HepG2 (cell line): Measurements from ENCODE around the gene ATRX. TPM values are rescaled to one million over a fixed set of nuclear protein-coding genes. Genes with fewer than 3 reads are reported as not detected.

Experiments used
- ATAC-seq: fragments of 200-7000 bp; cut with Tn5 transposase; 3 replicates; pipeline ENCODE4 v1.9.1; 2020; ENCODE audit warnings: mild to moderate bottlenecking, moderate library complexity
- BruUV-seq: library from RNA; stranded (reverse); fragments of 400-500 nt; replicated peaks from 2 replicates; lab custom pipeline; 2021; lab: Mats Ljungman, UMichigan
- CTCF ChIA-PET: fragments of 300-600 bp; formaldehyde crosslinking; extraction: SDS; loops from one replicate; lab custom pipeline; 2021; ENCODE audit warnings: low total read pairs, inconsistent platforms, low intra/inter-chr PET ratio; lab: Yijun Ruan, JAX
- POLR2A ChIA-PET: fragments of 350-600 bp; sonication (Branson Sonifier 250); formaldehyde crosslinking; loops from one replicate; lab custom pipeline; 2020; ENCODE audit warnings: antibody characterized with exemption, inconsistent platforms; lab: Yijun Ruan, JAX
- DNase-seq: peaks from one replicate; pipeline ENCODE4 v3.0.0-alpha.2; 2015; ENCODE audit warnings: low spot score
- FAIRE-seq: peaks from 3 replicates; lab custom pipeline; 2011; peaks lifted over from hg19 to GRCh38; lab: Jason Lieb, UNC
- H2AFZ ChIP-seq: one replicate; pipeline ENCODE4 v1.6.1; 2011; ENCODE audit warnings: low read length, inconsistent platforms
- H3K27ac ChIP-seq: fragments of 300-600 bp; 3 replicates; pipeline ENCODE4 v1.8.0; 2011; ENCODE audit warnings: mixed run types, mild to moderate bottlenecking, mixed read lengths, low read length, inconsistent platforms; ENCODE audit not compliant: insufficient read depth; ENCODE audit errors: extremely low read length
- H3K27me3 ChIP-seq, 2 experiments: fragments of 200-600 bp in 1 of 2; 2 replicates in 1 of 2; 3 replicates in 1 of 2; pipeline versions ENCODE4 v1.6.0 to v1.8.0; 2011; ENCODE audit warnings: low read length in 2 of 2, mild to moderate bottlenecking in 2 of 2, moderate library complexity in 2 of 2, inconsistent platforms in 1 of 2; ENCODE audit not compliant: insufficient read depth in 2 of 2, control insufficient read depth in 1 of 2
- H3K36me3 ChIP-seq, 2 experiments: fragments of 200-600 bp in 1 of 2; replicated peaks in 1 of 2; 2 replicates in 1 of 2; 3 replicates in 1 of 2; pipeline versions ENCODE4 v1.5.1 to v1.8.0; 2011; ENCODE audit warnings: low read length in 2 of 2, inconsistent platforms in 1 of 2; ENCODE audit not compliant: insufficient read depth in 2 of 2, control insufficient read depth in 1 of 2
- H3K4me1 ChIP-seq: 2 replicates; pipeline ENCODE4 v1.5.1; 2012; ENCODE audit warnings: low read length, inconsistent platforms; ENCODE audit not compliant: insufficient read depth
- H3K4me2 ChIP-seq: 2 replicates; pipeline ENCODE4 v1.6.0; 2011; ENCODE audit warnings: low read depth, low read length, inconsistent platforms
- H3K4me3 ChIP-seq, 3 experiments: fragments of 200-600 bp in 1 of 3; sonication (generic), shearing (Covaris generic) in 1 of 3; replicated peaks in 1 of 3; 2 replicates each; pipeline ENCODE4 v1.5.1; 2011 to 2016; ENCODE audit warnings: low read length in 3 of 3, inconsistent platforms in 2 of 3, low read depth in 2 of 3, mild to moderate bottlenecking in 2 of 3, control low read depth in 1 of 3, mixed read lengths in 1 of 3; ENCODE audit not compliant: insufficient read depth in 1 of 3
- H3K79me2 ChIP-seq: one replicate; pipeline ENCODE4 v1.6.1; 2011; ENCODE audit warnings: low read length, inconsistent platforms; ENCODE audit not compliant: insufficient read depth
- H3K9ac ChIP-seq: 2 replicates; pipeline ENCODE4 v1.6.0; 2011; ENCODE audit warnings: mild to moderate bottlenecking, low read depth, low read length, inconsistent platforms; ENCODE audit not compliant: insufficient read depth
- H3K9me3 ChIP-seq: 2 replicates; pipeline ENCODE4 v1.5.1; 2012; ENCODE audit warnings: mild to moderate bottlenecking, low read length
- H4K20me1 ChIP-seq: 2 replicates; pipeline ENCODE4 v1.6.0; 2011; ENCODE audit warnings: inconsistent platforms, mild to moderate bottlenecking, low read length, moderate library complexity; ENCODE audit not compliant: insufficient read depth
- ASH2L ChIP-seq: fragments of 300-600, 200-600 bp; sonication (generic); IDR thresholded peaks from 2 replicates; pipeline ENCODE4 v1.7.0; 2017; ENCODE audit warnings: low read depth, mild to moderate bottlenecking, moderate library complexity, mixed read lengths, low read length; ENCODE audit not compliant: insufficient read length
- ATF4 ChIP-seq, 2 experiments: fragments of 450-650 bp in 1 of 2; sonication (generic) in 1 of 2; formaldehyde crosslinking; IDR thresholded peaks; 2 replicates each; pipeline versions ENCODE4 v1.5.0 to v1.8.0; 2020 to 2022; ENCODE audit warnings: mild to moderate bottlenecking in 1 of 2, missing genetic modification reagents in 1 of 2
- EED ChIP-seq: sonication (generic); formaldehyde crosslinking; IDR thresholded peaks from 2 replicates; pipeline ENCODE4 v1.5.0; 2020; ENCODE audit warnings: mild to moderate bottlenecking, missing genetic modification reagents
- IRX3 ChIP-seq: sonication (generic); formaldehyde crosslinking; IDR thresholded peaks from 2 replicates; pipeline ENCODE4 v1.8.1; 2023; ENCODE audit warnings: mild to moderate bottlenecking, low read depth, missing genetic modification reagents, borderline replicate concordance
- RFX1 ChIP-seq: fragments of 450-650 bp; IDR thresholded peaks from 2 replicates; pipeline ENCODE4 v1.6.1; 2017
- UBTF ChIP-seq: sonication (generic); formaldehyde crosslinking; IDR thresholded peaks from 2 replicates; pipeline ENCODE4 v1.4.0; 2020; ENCODE audit warnings: mild to moderate bottlenecking, missing genetic modification reagents
- XRCC5 ChIP-seq: fragments of 200-400 bp; formaldehyde crosslinking; optimal IDR thresholded peaks from 2 replicates; pipeline ENCODE3; 2017; ENCODE audit warnings: mild to moderate bottlenecking, low read length
- ZBTB14 ChIP-seq: sonication (generic); formaldehyde crosslinking; IDR thresholded peaks from 2 replicates; pipeline ENCODE4 v1.4.0; 2020; ENCODE audit warnings: missing genetic modification reagents
- ZNF251 ChIP-seq: sonication (generic); formaldehyde crosslinking; IDR thresholded peaks from 2 replicates; pipeline ENCODE4 v1.9.0; 2021; ENCODE audit warnings: mild to moderate bottlenecking, missing genetic modification reagents
- ZNF367 ChIP-seq: sonication (generic); formaldehyde crosslinking; IDR thresholded peaks from 2 replicates; pipeline ENCODE4 v1.4.0; 2020; ENCODE audit warnings: missing genetic modification reagents, borderline replicate concordance
- ZNF468 ChIP-seq: sonication (generic); formaldehyde crosslinking; IDR thresholded peaks from 2 replicates; pipeline ENCODE4 v1.8.0; 2022; ENCODE audit warnings: mild to moderate bottlenecking, moderate library complexity, missing genetic modification reagents
- ZNF577 ChIP-seq: sonication (generic); formaldehyde crosslinking; IDR thresholded peaks from 2 replicates; pipeline ENCODE4 v1.4.0; 2020; ENCODE audit warnings: mild to moderate bottlenecking, low read depth, missing genetic modification reagents, borderline replicate concordance
- ZZZ3 ChIP-seq: sonication (generic); formaldehyde crosslinking; IDR thresholded peaks from 2 replicates; pipeline ENCODE4 v1.4.0; 2020; ENCODE audit warnings: missing genetic modification reagents, mild to moderate bottlenecking, borderline replicate concordance
- WGBS: methylation state at CpG from one replicate; pipeline ENCODE4 v1.1.6; 2017; ENCODE audit warnings: low lambda C conversion rate; 5-methylcytosine and 5-hydroxymethylcytosine counted together
- in situ Hi-C: cut with HindIII; loops from 2 replicates; pipeline ENCODE4 v1.10.0; 2017; ENCODE audit warnings: low pct_unique_long_range_greater_than_20kb; ENCODE audit not compliant: extremely low pct_ligation_motif_present
- intact Hi-C: fragments of 100-400 bp; cut with micrococcal nuclease; formaldehyde crosslinking; loops from one replicate; pipeline ENCODE4 v1.10.0; 2022; ENCODE audit not compliant: unreplicated experiment
- polyA plus RNA-seq, 8 experiments: library from polyadenylated mRNA; depleted of rRNA in 3 of 8; stranded (reverse) in 7 of 8; unstranded in 1 of 8; fragments of >200 nt; fragmentation: Illumina TruSeq in 4 of 8; extraction: Trizol in 4 of 8; gene quantifications; 2 replicates each; pipeline versions ENCODE4 v1.2.1 to v1.2.3, GENCODE V29; 2011 to 2016; ENCODE audit warnings: low read depth in 4 of 8, missing spikeins in 1 of 8, mixed read lengths in 1 of 8; ENCODE audit not compliant: insufficient read depth in 1 of 8
- total RNA-seq, 5 experiments: library from RNA; depleted of rRNA; stranded (reverse); fragments of >200 nt; fragmentation: Illumina TruSeq; extraction: Trizol; gene quantifications; 2 replicates each; pipeline ENCODE4 v1.2.3, GENCODE V29; 2016; ENCODE audit warnings: low read depth in 1 of 5

The ATRX gene
- total and polyA plus RNA-seq, 2 of the 13 experiments (the other 11 are each of a cell fraction or from before 2014, with no cell fraction given), result 26.1 to 44.5 TPM

GRCh38 chrX:77675986-77676385, 110.0 kb downstream of the ATRX start:
- Histone ChIP-seq H3K9me3 (no peaks in the 10 kb centered on the region), H3K36me3 (no peaks in the 10 kb centered on the region), H3K79me2 (no peaks in the 10 kb centered on the region), H3K4me3 (no peak overlapping the region), H3K4me1 (no peaks in the 10 kb centered on the region), H4K20me1 (no peaks in the 10 kb centered on the region), H2AFZ (no peak overlapping the region), H3K27ac (no peak overlapping the region), H3K4me2 (no peak overlapping the region), H3K9ac (no peak overlapping the region), H3K27me3 (no peaks in the 10 kb centered on the region)
- ATAC-seq, result no peak
- no peak for FAIRE-seq
- in situ Hi-C loops, result no loop called here
- intact Hi-C loops, result no loop called here
- POLR2A ChIA-PET, result no interaction called here
- no peak for TF ChIP-seq ZNF251 (CRISPR knock-in tag)
- no peak for TF ChIP-seq ZNF577 (CRISPR knock-in tag)
- TF ChIP-seq EED (CRISPR knock-in tag), result no peak
- WGBS, result 98% methylated on average over 3 of the region's 3 CpGs
- BruUV-seq, result no TSS peak
- DNase-seq, result no peak
- CTCF ChIA-PET, result no interaction called here

GRCh38 chrX:77668391-77669237, 117.4 kb downstream of the ATRX start:
- WGBS, result 93% methylated on average over 9 of the region's 10 CpGs
- no peak overlapping the region for H2AFZ ChIP-seq
- in situ Hi-C loops, result no loop called here
- no peaks in the 10 kb centered on the region for H3K79me2 ChIP-seq
- peak; percentile 55 for FAIRE-seq
- DNase-seq, result peak; percentile 1
- BruUV-seq, result no TSS peak
- no peaks in the 10 kb centered on the region for H3K9me3 ChIP-seq
- H4K20me1 ChIP-seq, result no peaks in the 10 kb centered on the region
- H3K4me3 ChIP-seq, result no peak overlapping the region
- ChIA-PET POLR2A (no interaction called here), CTCF (no interaction called here)
- no peaks in the 10 kb centered on the region for H3K27me3 ChIP-seq
- H3K4me1 ChIP-seq, result no peaks in the 10 kb centered on the region
- no peak for ATAC-seq
- H3K9ac ChIP-seq, result no peak overlapping the region
- no peak overlapping the region for H3K27ac ChIP-seq
- intact Hi-C loops, result no loop called here
- H3K36me3 ChIP-seq, result no peaks in the 10 kb centered on the region
- TF ChIP-seq RFX1 (no peak), ZBTB14 (no peak), ASH2L (no peak), ZZZ3 (CRISPR knock-in tag) (no peak), XRCC5 (no peak), IRX3 (CRISPR knock-in tag) (no peak), UBTF (CRISPR knock-in tag) (no peak), EED (CRISPR knock-in tag) (no peak), ATF4 (CRISPR knock-in tag; IDR thresholded peaks at IDR 0.05) (no peak), ZNF367 (CRISPR knock-in tag) (no peak), ZNF468 (CRISPR knock-in tag) (no peak)
- H3K4me2 ChIP-seq, result no peak overlapping the region
